GM12892 (cell line): ENCODE measurements around the gene SMIM35.

Source experiments
- POLR2A ChIP-seq: IDR thresholded peaks from 2 replicates; pipeline ENCODE4 v1.6.1; 2011; ENCODE audit warnings: low read depth, low read length, control low read depth
- POLR2AphosphoS5 ChIP-seq: IDR thresholded peaks from 2 replicates; pipeline ENCODE4 v1.6.1; 2011; ENCODE audit warnings: low read depth, low read length, control low read depth
- TAF1 ChIP-seq: IDR thresholded peaks from 2 replicates; pipeline ENCODE4 v1.6.1; 2011; ENCODE audit warnings: low read depth, mild to moderate bottlenecking, control low read depth, low read length, borderline replicate concordance

GRCh38 chr11:118004543-118005223 lies 82.1 kb downstream of the SMIM35 start:
- TF ChIP-seq POLR2AphosphoS5: no peak
- TF ChIP-seq POLR2A: no peak
- no peak for TF ChIP-seq TAF1
